GM12878 (cell line): Measurements from ENCODE around the gene MRTFA. TPM values are rescaled to one million over a fixed set of nuclear protein-coding genes. Genes with fewer than 3 reads are reported as not detected.

Experiments used
- RELB ChIP-seq: fragments of 450-650 bp; IDR thresholded peaks from 2 replicates; pipeline ENCODE4 v1.6.1; 2017; ENCODE audit warnings: low read depth, mild to moderate bottlenecking, moderate library complexity
- SMAD5 ChIP-seq: IDR thresholded peaks from 2 replicates; pipeline ENCODE4 v1.6.1; 2016; ENCODE audit warnings: antibody characterized with exemption, low read depth
- USF2 ChIP-seq: IDR thresholded peaks from 2 replicates; pipeline ENCODE4 v1.6.1; 2011; ENCODE audit warnings: low read depth, low read length, improper control_type of control experiment, borderline replicate concordance
- polyA plus RNA-seq, 11 experiments: library from polyadenylated mRNA; depleted of rRNA in 4 of 11; unstranded in 6 of 11; stranded (reverse) in 5 of 11; fragments of >200 nt; fragmentation: Nextera tagmentation in 4 of 11; fragmentation: Illumina TruSeq in 1 of 11; extraction: Ambion mirVana in 4 of 11; extraction: Trizol in 1 of 11; gene quantifications; 1 replicate in 1 of 11; 2 replicates in 10 of 11; pipeline versions ENCODE4 v1.2.1 to v1.2.3, GENCODE V29; 2011 to 2016; ENCODE audit warnings: inconsistent platforms in 2 of 11, missing spikeins in 2 of 11, low read depth in 1 of 11
- total RNA-seq, 4 experiments: library from RNA; depleted of rRNA in 3 of 4; stranded (reverse); fragments of >200 nt in 3 of 4; fragmentation: Illumina TruSeq in 1 of 4; extraction: Trizol in 1 of 4; gene quantifications; 2 replicates each; pipeline versions ENCODE4 v1.2.1 to v1.2.3, GENCODE V29; 2013 to 2021
- TF ChIP-seq, protein P1 (sequence below): fragments of 450-650 bp; IDR thresholded peaks from 2 replicates; pipeline ENCODE4 v1.6.1; 2017; ENCODE audit warnings: mild to moderate bottlenecking, moderate library complexity

MRTFA gene
- total and polyA plus RNA-seq, 10 of the 15 experiments (the other 5 are each of a cell fraction or from before 2014, with no cell fraction given) = 2.0 to 63.9 (median 17.9) TPM

GRCh38 chr22:40651563-40652501, 15.3 kb upstream of the MRTFA start (continued):
- TF ChIP-seq RELB = no peak
- TF ChIP-seq USF2 = peak; percentile 20
- peak; percentile 82 for TF ChIP-seq SMAD5
- TF ChIP-seq, protein P1, sequence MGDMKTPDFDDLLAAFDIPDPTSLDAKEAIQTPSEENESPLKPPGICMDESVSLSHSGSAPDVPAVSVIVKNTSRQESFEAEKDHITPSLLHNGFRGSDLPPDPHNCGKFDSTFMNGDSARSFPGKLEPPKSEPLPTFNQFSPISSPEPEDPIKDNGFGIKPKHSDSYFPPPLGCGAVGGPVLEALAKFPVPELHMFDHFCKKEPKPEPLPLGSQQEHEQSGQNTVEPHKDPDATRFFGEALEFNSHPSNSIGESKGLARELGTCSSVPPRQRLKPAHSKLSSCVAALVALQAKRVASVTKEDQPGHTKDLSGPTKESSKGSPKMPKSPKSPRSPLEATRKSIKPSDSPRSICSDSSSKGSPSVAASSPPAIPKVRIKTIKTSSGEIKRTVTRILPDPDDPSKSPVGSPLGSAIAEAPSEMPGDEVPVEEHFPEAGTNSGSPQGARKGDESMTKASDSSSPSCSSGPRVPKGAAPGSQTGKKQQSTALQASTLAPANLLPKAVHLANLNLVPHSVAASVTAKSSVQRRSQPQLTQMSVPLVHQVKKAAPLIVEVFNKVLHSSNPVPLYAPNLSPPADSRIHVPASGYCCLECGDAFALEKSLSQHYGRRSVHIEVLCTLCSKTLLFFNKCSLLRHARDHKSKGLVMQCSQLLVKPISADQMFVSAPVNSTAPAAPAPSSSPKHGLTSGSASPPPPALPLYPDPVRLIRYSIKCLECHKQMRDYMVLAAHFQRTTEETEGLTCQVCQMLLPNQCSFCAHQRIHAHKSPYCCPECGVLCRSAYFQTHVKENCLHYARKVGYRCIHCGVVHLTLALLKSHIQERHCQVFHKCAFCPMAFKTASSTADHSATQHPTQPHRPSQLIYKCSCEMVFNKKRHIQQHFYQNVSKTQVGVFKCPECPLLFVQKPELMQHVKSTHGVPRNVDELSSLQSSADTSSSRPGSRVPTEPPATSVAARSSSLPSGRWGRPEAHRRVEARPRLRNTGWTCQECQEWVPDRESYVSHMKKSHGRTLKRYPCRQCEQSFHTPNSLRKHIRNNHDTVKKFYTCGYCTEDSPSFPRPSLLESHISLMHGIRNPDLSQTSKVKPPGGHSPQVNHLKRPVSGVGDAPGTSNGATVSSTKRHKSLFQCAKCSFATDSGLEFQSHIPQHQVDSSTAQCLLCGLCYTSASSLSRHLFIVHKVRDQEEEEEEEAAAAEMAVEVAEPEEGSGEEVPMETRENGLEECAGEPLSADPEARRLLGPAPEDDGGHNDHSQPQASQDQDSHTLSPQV = no peak
